ENCODE measurements around the gene RAP1GAP2. TPM values are rescaled to one million over a fixed set of nuclear protein-coding genes. Genes with fewer than 3 reads are reported as not detected.

RAP1GAP2 gene
- total RNA-seq, 1 donor from 2014 or later: 1.9 TPM

Other genes starting within 250 kb of the RAP1GAP2 start
- 34.5 TPM for gene PAFAH1B1, start 202.8 kb upstream of the RAP1GAP2 start, total RNA-seq
- gene CLUH, start 84.7 kb upstream of the RAP1GAP2 start, total RNA-seq: 194 TPM
- gene CCDC92B, start 46.8 kb upstream of the RAP1GAP2 start, total RNA-seq: not detected

Measured in left lobe of liver (tissue), 1 donor.